G401 (cell line): ENCODE measurements around the gene INKA2. TPM values are rescaled to one million over a fixed set of nuclear protein-coding genes. Genes with fewer than 3 reads are reported as not detected.

Experiments
- DNase-seq: peaks from one replicate; pipeline ENCODE4 v3.0.0-alpha.2; 2015; ENCODE audit warnings: low spot score
- in situ Hi-C: cut with HindIII; loops from 2 replicates; pipeline ENCODE4 v1.10.0; 2016; ENCODE audit warnings: low sequenced_read_pairs, mixed read lengths
- total RNA-seq: library from RNA; depleted of rRNA; stranded (reverse); fragments of >200 nt; shearing (Covaris generic); gene quantifications from 2 replicates; pipeline ENCODE4 v1.2.3, GENCODE V29; 2014

INKA2 gene
- total RNA-seq, 1 experiment from 2014 or later = 6.1 TPM

GRCh38 chr1:111735321-111735720 lies 3.9 kb downstream of the INKA2 start:
- in situ Hi-C loops = no loop called here
- no peak for DNase-seq

DNA sequence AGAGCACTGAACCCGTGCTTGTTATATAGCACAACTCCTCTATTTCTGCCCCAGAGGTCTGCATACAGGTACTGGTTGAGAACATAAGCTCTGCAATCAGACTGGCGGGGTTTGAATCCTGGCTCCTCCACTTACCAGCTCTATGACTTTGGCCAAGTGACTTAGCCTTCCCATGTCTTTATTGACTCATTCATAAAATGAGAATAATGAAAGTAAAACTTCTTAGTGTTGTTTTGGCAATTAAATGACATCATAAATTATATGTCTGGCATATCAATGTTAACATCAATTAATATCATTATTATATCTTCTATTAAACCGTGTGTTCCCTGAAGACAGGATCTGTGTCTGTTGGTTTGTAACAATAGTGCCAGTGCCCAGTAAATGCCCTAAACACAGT lies 4.3 kb downstream of the INKA2 start:
- in situ Hi-C loops = no loop called here
- no peak for DNase-seq

- in situ Hi-C loops = no loop called here
- no peak for DNase-seq
These were observed 4.8 kb downstream of the INKA2 start for GRCh38 chr1:111734426-111734825.

DNA sequence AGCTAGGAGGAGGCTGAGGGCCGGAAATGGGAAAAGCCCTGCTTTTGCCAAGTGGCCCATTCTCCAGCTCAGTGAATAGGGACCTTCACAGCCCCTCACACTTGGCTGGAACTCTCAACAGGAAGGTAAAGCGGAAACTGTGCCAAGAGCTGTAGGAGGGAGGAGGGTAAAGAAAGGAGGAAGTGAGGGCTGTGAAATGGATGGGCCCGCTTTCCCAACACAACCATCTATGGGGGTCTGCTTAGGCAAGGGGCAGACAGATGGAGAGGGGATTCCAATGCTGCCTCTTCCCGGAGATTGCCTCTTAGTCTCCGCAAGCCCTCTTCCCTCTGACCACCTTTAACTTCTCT lies 5.2 kb downstream of the INKA2 start:
- in situ Hi-C loops = no loop called here
- no peak for DNase-seq

DNA sequence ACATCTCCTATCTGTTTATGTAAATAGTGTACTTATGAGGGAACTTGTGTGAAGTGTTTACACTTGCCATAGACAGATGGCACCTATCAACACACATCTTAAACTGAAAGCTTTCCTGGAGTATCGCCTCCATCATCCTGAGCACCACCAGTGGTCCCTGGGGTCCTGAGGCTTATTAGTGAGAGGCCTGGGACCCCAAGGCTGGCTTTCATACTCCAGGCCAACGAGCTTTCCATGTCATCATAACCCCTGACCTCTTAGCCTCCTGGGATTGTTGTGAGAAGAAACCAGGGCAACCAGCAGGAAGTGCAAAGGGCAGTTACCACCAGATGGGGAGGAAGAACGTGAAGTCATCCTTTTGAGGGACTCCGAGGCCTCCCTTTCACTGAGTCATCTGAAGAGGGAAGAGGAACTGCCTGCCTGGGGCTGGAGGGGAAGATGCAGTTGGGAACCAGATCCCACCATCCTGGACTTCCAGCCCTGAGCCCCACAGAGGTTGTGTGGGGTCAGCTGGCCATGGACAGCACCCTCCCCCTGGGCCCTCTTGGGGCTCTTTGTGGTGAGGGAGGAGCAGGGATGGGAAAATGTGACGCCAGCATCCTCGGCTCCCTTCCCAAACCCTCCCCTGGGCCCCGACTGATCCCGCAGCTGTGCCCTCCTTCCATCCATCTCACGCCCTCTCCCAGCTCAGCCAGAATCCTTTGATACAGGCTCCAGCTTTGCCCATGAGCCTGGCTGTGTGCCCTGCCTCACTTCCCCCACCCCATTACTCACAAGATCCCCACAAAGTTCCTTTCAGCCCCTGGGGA lies 5.8 kb downstream of the INKA2 start:
- no peak for DNase-seq
- in situ Hi-C loops = no loop called here

GRCh38 chr1:111732718-111733117 lies 6.5 kb downstream of the INKA2 start:
- no peak for DNase-seq
- in situ Hi-C loops = no loop called here

GRCh38 chr1:111731956-111732355 lies 7.2 kb downstream of the INKA2 start:
- in situ Hi-C loops = no loop called here
- DNase-seq = no peak

- no peak for DNase-seq
- in situ Hi-C loops = no loop called here
These were observed 8.5 kb downstream of the INKA2 start for GRCh38 chr1:111730706-111731105.

DNA sequence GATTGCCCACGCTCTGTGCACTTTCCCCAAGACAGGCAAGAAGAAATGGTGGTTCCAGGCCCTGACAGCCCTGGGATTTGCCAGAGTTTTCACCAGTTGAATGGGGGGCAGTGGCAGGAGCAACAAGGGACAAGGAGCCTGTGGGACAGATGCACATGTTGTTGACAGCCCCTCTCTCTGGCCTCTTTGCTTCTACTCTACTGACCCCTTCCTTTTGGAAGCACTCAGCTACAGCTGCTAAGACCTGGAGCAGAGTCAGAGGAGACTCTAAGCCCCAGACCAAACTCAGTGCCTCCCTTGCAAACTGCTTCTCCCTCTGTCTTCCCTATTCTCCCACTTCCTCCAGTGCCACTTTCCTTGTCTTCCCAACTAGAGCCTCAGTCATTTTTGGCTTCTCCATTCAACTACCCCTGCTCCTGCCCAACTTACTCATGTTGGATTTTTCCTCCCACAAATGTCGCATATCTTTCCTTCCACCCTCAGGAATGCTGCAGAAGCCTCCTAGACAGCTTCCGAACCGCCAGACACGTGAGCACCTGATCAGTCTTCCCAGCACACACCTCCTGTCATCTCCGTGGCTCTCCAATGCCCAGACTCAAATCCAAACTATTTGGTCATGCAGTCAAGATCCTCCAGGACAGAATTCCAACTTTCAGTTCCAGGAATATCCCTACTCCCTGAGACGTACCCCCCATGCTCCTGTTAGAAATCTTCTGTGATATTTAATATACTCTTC lies 9.1 kb downstream of the INKA2 start:
- in situ Hi-C loops = no loop called here

GRCh38 chr1:111729271-111729921 lies 9.8 kb downstream of the INKA2 start:
- DNase-seq = peak; percentile 35

More for the DNA sequence above, 9.1 kb downstream of the INKA2 start:
- DNase-seq = no peak

DNA sequence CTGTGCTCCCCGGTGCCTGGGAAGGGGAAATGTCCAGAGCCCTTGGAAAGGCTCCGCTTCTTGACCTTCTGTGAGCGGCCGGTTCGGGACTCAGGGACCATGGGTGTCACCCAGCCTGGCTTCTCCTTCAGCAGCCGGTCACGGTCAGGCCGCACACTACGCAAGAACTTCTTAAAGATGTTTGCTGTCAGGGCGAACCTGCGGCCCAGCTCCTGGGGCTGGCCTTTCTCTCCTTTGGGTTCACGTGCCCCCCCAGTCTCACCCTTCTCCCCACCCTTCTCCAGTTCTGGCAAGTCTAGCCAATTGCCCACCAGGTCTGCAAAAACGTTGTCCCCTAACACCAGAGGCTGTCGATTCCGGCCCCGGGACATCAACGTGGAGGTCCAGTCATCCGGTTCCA lies 12.1 kb downstream of the INKA2 start:
- in situ Hi-C loops = no loop called here
- DNase-seq = no peak

More at GRCh38 chr1:111729271-111729921, 9.8 kb downstream of the INKA2 start:
- in situ Hi-C loops = no loop called here

- in situ Hi-C loops = no loop called here
- peak; percentile 50 for DNase-seq
These were observed 14.0 kb downstream of the INKA2 start for GRCh38 chr1:111725192-111725591.

DNA sequence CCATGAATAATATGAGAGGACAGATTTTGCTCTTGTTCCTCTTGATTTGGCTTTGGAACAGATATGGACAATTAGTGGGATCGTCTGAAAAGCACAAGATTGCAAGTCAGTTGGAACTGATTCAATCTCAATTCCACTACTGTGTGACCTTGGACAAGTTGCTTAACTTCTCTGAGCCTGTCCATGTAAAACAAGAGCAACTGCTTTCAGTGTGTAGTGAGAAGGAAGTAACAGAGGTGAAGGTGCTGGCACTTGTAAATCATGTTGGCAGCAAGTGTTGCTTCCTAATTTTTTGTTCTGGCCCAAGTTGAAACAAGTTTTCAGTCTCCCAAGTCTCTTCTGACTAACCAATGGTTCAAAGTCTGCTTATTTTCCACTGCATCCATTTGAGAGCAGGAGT lies 15.3 kb downstream of the INKA2 start:
- DNase-seq = no peak
- in situ Hi-C loops = no loop called here

- in situ Hi-C loops = no loop called here
- no peak for DNase-seq
These were observed 15.9 kb downstream of the INKA2 start for GRCh38 chr1:111723091-111723806.

DNA sequence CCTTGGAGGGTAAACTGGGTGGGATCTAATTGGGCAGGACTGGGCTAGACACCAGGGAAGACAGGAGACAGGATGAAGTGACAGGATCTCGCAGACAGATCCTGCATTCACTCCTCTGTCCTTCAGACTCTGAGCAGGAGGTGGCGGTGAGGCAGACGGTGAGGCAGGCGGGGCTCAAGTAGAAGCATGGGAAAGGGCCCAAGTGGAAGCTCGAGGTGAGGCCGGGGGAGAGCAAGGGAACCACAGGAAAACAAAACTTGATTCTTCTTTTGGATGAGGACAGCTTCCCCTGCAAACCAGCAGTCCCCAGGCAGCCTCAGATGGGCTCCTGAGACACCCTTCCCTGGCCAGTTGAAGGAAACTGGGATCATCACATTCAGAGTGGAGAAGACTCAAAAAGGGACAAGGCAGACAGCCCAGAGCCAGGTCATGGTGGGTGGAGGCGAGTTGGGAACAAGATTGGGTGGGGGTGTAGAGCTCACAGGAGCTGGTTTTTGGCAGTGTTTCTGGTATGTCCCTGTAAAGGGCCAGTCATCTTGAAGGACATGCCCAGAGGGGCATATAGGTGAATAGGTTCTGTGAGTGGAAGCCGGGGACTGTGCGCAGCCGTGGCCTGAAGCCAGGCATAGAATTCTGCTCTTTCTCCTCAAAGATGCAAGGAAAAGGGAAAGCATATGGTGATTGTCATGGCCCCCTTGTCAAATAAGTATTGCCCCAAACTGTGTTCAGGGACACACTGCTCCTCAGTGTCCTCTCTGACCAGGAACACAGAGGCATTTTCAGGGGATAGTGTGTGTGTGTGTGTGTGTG lies 18.0 kb downstream of the INKA2 start:
- peak; percentile 12 for DNase-seq
- in situ Hi-C loops = no loop called here

- in situ Hi-C loops = no loop called here
- DNase-seq = peak; percentile 24
These were observed 18.8 kb downstream of the INKA2 start for GRCh38 chr1:111720274-111720976.

DNA sequence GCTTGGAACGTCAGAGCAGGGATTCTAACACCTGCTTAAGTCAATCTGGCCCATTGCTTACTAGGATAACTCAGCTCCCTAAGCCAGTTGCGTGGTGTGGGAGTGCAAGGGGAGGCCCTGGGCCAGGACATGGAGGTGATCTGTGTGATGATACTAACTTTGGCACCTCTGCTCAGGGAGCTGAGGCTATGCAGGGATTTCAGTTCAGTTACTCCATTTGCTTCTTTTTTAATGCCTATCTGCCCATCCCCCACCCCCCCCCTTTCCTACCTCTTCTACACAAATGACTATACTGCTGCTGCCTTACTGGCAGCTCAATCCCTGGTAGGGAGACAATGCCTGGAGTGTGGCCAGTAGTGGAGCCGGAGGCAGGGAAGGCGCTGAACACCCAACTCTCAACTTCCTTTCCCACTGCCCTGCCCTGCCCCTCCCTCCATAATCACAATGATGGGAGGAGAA lies 19.5 kb downstream of the INKA2 start:
- in situ Hi-C loops = no loop called here
- DNase-seq = no peak

DNA sequence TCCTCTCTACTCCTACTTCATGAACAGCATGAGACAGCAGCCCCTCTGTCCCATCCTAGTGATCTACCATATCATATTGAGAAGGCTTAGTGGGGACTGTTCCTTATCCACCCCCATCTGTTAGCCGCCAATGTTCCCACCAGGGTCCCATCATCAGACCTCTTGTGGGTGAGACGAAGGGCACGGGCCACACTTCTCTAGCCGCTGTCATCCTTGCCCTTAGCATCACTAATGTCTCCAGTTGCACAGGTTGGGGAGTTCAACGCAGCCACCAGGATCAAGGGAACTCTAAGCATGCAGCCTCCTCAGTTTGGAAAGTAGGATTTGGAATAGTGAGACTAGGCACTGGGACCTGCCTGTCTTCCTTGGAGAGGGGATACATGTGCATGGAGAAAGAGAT lies 20.1 kb downstream of the INKA2 start:
- in situ Hi-C loops = no loop called here
- DNase-seq = no peak
